GM23338 (cell line): ENCODE data around the gene SLC26A11. TPM values are rescaled to one million over a fixed set of nuclear protein-coding genes. Genes with fewer than 3 reads are reported as not detected.
A peak's percentile ranks its signal among the peaks of the same experiment; 100 is the strongest.

Experiments
- ATAC-seq: fragments of 200-7000 bp; cut with Tn5 transposase; 3 replicates; pipeline ENCODE4 v1.9.1; 2020
- DNase-seq: peaks from one replicate; pipeline ENCODE4 v3.0.0-alpha.2; 2015; ENCODE audit warnings: low spot score
- H2AFZ ChIP-seq: fragments of 200-600 bp; sonication (generic); 2 replicates; pipeline ENCODE4 v1.8.0; 2016; ENCODE audit warnings: antibody characterized with exemption, mild to moderate bottlenecking, moderate library complexity
- H3F3A ChIP-seq: fragments of 200-600 bp; sonication (generic); replicated peaks from 2 replicates; pipeline ENCODE4 v1.8.0; 2017; ENCODE audit warnings: antibody characterized with exemption, mixed run types, low read depth
- H3K27ac ChIP-seq: fragments of 200-600 bp; sonication (generic); 2 replicates; pipeline ENCODE4 v1.6.1; 2016; ENCODE audit warnings: low read depth
- H3K27me3 ChIP-seq: fragments of 200-600 bp; sonication (generic); 2 replicates; pipeline ENCODE4 v1.8.0; 2016; ENCODE audit warnings: mild to moderate bottlenecking, mixed run types, moderate library complexity; ENCODE audit not compliant: insufficient read depth
- H3K36me3 ChIP-seq: fragments of 200-600 bp; sonication (generic); 2 replicates; pipeline ENCODE4 v1.8.0; 2016; ENCODE audit warnings: mild to moderate bottlenecking; ENCODE audit not compliant: insufficient read depth
- H3K4me1 ChIP-seq: fragments of 200-600 bp; sonication (generic); 2 replicates; pipeline ENCODE4 v1.8.0; 2016; ENCODE audit warnings: mild to moderate bottlenecking, moderate library complexity; ENCODE audit not compliant: insufficient read depth
- H3K4me2 ChIP-seq: fragments of 200-600 bp; sonication (generic); 2 replicates; pipeline ENCODE4 v1.7.1; 2017; ENCODE audit warnings: mixed run types
- H3K4me3 ChIP-seq: fragments of 200-600 bp; sonication (generic); 2 replicates; pipeline ENCODE4 v1.6.1; 2016; ENCODE audit warnings: mixed run types
- H3K79me2 ChIP-seq: fragments of 200-600 bp; sonication (generic); replicated peaks from 2 replicates; pipeline ENCODE4 v1.8.0; 2017; ENCODE audit warnings: mild to moderate bottlenecking; ENCODE audit not compliant: insufficient read depth
- H3K9me2 ChIP-seq: fragments of 200-600 bp; sonication (generic); 2 replicates; pipeline ENCODE4 v1.8.0; 2017; ENCODE audit not compliant: insufficient read depth
- H4K20me1 ChIP-seq: fragments of 200-600 bp; sonication (generic); replicated peaks from 2 replicates; pipeline ENCODE4 v1.8.0; 2017; ENCODE audit warnings: mild to moderate bottlenecking; ENCODE audit not compliant: insufficient read depth
- H3K27ac Mint-ChIP-seq: 2 replicates; pipeline ENCODE4 v1.8.0; 2020; ENCODE audit warnings: inconsistent platforms, mild to moderate bottlenecking, moderate library complexity, mixed read lengths
- H3K27me3 Mint-ChIP-seq: 3 replicates; pipeline ENCODE4 v1.8.0; 2022; ENCODE audit warnings: low read depth, mild to moderate bottlenecking, moderate library complexity, mixed read lengths, inconsistent platforms; ENCODE audit not compliant: insufficient read depth, poor library complexity
- H3K36me3 Mint-ChIP-seq: 3 replicates; pipeline ENCODE4 v1.8.0; 2021; ENCODE audit warnings: low read depth, mild to moderate bottlenecking, inconsistent platforms, moderate library complexity, mixed read lengths
- H3K4me1 Mint-ChIP-seq: 3 replicates; pipeline ENCODE4 v1.8.0; 2020; ENCODE audit warnings: mild to moderate bottlenecking, inconsistent platforms, mixed read lengths
- H3K4me3 Mint-ChIP-seq: 3 replicates; pipeline ENCODE4 v1.8.0; 2021; ENCODE audit warnings: moderate library complexity, mild to moderate bottlenecking, inconsistent platforms, mixed read lengths
- H3K9me3 Mint-ChIP-seq: 3 replicates; pipeline ENCODE4 v1.8.0; 2020; ENCODE audit warnings: moderate library complexity, mild to moderate bottlenecking, inconsistent platforms, mixed read lengths
- CREB1 ChIP-seq: fragments of 250-450 bp; sonication (Bioruptor Pico); IDR thresholded peaks from 2 replicates; pipeline ENCODE4 v1.5.0; 2020; ENCODE audit warnings: low read depth, mild to moderate bottlenecking, moderate library complexity
- CTCF ChIP-seq, 2 experiments: fragments of 200-600 bp in 1 of 2; sonication (generic) in 1 of 2; conservative IDR thresholded peaks; 2 replicates each; pipeline versions ENCODE4 v1.5.1 to v1.6.1; 2016 to 2017; ENCODE audit warnings: antibody characterized with exemption in 2 of 2, low read depth in 2 of 2, mild to moderate bottlenecking in 2 of 2, moderate library complexity in 1 of 2
- ETS1 ChIP-seq: IDR thresholded peaks from 2 replicates; pipeline ENCODE4 v1.6.1; 2016; ENCODE audit warnings: antibody characterized with exemption
- EZH2 ChIP-seq: fragments of 200-600 bp; sonication (generic); IDR thresholded peaks from one replicate; pipeline ENCODE4 v1.8.0; 2017; ENCODE audit warnings: antibody characterized with exemption, mild to moderate bottlenecking, low read depth; ENCODE audit not compliant: unreplicated experiment
- EZH2phosphoT487 ChIP-seq: fragments of 200-600 bp; sonication (generic); IDR thresholded peaks from one replicate; pipeline ENCODE4 v1.8.1; 2018; ENCODE audit warnings: antibody characterized with exemption; ENCODE audit not compliant: unreplicated experiment
- JUNB ChIP-seq: IDR thresholded peaks from one replicate; pipeline ENCODE4 v1.6.1; 2016; ENCODE audit warnings: antibody characterized with exemption; ENCODE audit not compliant: unreplicated experiment
- NANOG ChIP-seq: IDR thresholded peaks from 2 replicates; pipeline ENCODE4 v1.6.1; 2016; ENCODE audit warnings: antibody characterized with exemption, borderline replicate concordance
- POLR2AphosphoS5 ChIP-seq: IDR thresholded peaks from 2 replicates; pipeline ENCODE4 v1.6.1; 2016; ENCODE audit warnings: antibody characterized with exemption, low read depth
- REST ChIP-seq: IDR thresholded peaks from one replicate; pipeline ENCODE4 v1.6.1; 2018; ENCODE audit warnings: antibody characterized with exemption; ENCODE audit not compliant: unreplicated experiment
- STAT1 ChIP-seq: IDR thresholded peaks from one replicate; pipeline ENCODE4 v1.6.1; 2016; ENCODE audit warnings: antibody characterized with exemption; ENCODE audit not compliant: unreplicated experiment
- ZNF114 ChIP-seq: fragments of 250-450 bp; sonication (Bioruptor Pico); IDR thresholded peaks from 2 replicates; pipeline ENCODE4 v1.5.0; 2020; ENCODE audit warnings: mild to moderate bottlenecking, moderate library complexity
- ZNF331 ChIP-seq: fragments of 250-450 bp; sonication (Bioruptor Pico); IDR thresholded peaks from 2 replicates; pipeline ENCODE4 v1.5.0; 2020; ENCODE audit warnings: low read depth, mild to moderate bottlenecking, moderate library complexity
- ZNF462 ChIP-seq: fragments of 250-450 bp; sonication (Bioruptor Pico); IDR thresholded peaks from 2 replicates; pipeline ENCODE4 v1.5.0; 2020; ENCODE audit warnings: mild to moderate bottlenecking, moderate library complexity
- polyA plus RNA-seq: library from polyadenylated mRNA; unstranded; fragments of >200 nt; fragmentation: Nextera tagmentation; extraction: Ambion mirVana; gene quantifications from 2 replicates; pipeline ENCODE4 v1.2.1, GENCODE V29; 2016
- total RNA-seq: library from RNA; depleted of rRNA; stranded (reverse); fragments of >200 nt; shearing (Covaris generic); gene quantifications from 2 replicates; pipeline ENCODE4 v1.2.3, GENCODE V29; 2014

Gene SLC26A11
- total and polyA plus RNA-seq, 2 experiments from 2014 or later: 10.9 to 23.0 TPM

GRCh38 chr17:80269405-80269807, 49.2 kb downstream of the SLC26A11 start:
- Mint-ChIP-seq H3K27ac (no peak overlapping the region), H3K4me1 (peaks cover 10% of the 10 kb centered on the region), H3K27me3 (peaks cover 15% of the 10 kb centered on the region), H3K36me3 (peaks cover 33% of the 10 kb centered on the region), H3K4me3 (no peak overlapping the region), H3K9me3 (peaks cover 3% of the 10 kb centered on the region; the same call in 1 of the 3 replicates)
- Histone ChIP-seq H3K79me2 (no peaks in the 10 kb centered on the region), H2AFZ (no peak overlapping the region), H3K27me3 (no peaks in the 10 kb centered on the region), H3K4me2 (0 out of 2 replicates have a peak overlapping the region, but pooled peaks have one; percentile 73), H3F3A (peaks cover 11% of the 10 kb centered on the region), H3K36me3 (no peaks in the 10 kb centered on the region), H3K27ac (peak overlapping the region; percentile 81; the same call in 1 of the 2 replicates), H4K20me1 (no peaks in the 10 kb centered on the region), H3K4me3 (no peak overlapping the region), H3K4me1 (peaks cover 15% of the 10 kb centered on the region), H3K9me2 (no peaks in the 10 kb centered on the region)
- no peak for ATAC-seq
- no peak for DNase-seq
- TF ChIP-seq REST: no peak
- no peak for TF ChIP-seq ZNF462
- TF ChIP-seq ETS1: no peak
- no peak for TF ChIP-seq STAT1
- no peak for TF ChIP-seq EZH2
- no peak for TF ChIP-seq EZH2phosphoT487
- TF ChIP-seq JUNB: no peak
- TF ChIP-seq ZNF331 (CRISPR knock-in tag): no peak
- no peak for TF ChIP-seq ZNF114 (CRISPR knock-in tag)
- TF ChIP-seq POLR2AphosphoS5: no peak
- no peak for TF ChIP-seq CREB1 (CRISPR knock-in tag)
- TF ChIP-seq NANOG: no peak
- no peak for TF ChIP-seq CTCF (conservative IDR thresholded peaks at IDR 0.05; ENCODE audit: low read depth in 2 of 2)
